CD14-positive monocyte (primary cell): ENCODE results near the gene RBP5. TPM values are rescaled to one million over a fixed set of nuclear protein-coding genes. Genes with fewer than 3 reads are reported as not detected.

Experiments used
- DNase-seq, 3 donors: peaks; one replicate each; pipeline ENCODE4 v3.0.0-alpha.2; 2011 to 2022
- H2AFZ ChIP-seq: 2 replicates; pipeline ENCODE4 v1.6.0; 2012; ENCODE audit warnings: mild to moderate bottlenecking, low read depth, low read length, inconsistent platforms; ENCODE audit not compliant: insufficient read depth, poor library complexity, severe bottlenecking
- H3K27ac ChIP-seq, 2 donors: 1 replicate in 1 of 2; 2 replicates in 1 of 2; pipeline ENCODE4 v1.5.1; 2012 to 2013; ENCODE audit warnings: low read length in 2 of 2, control low read depth in 1 of 2, inconsistent platforms in 1 of 2, low read depth in 1 of 2, mild to moderate bottlenecking in 1 of 2
- H3K27me3 ChIP-seq, 2 donors: one replicate each; pipeline versions ENCODE4 v1.6.0 to v1.6.1; 2011 to 2013; ENCODE audit warnings: low read length in 2 of 2; ENCODE audit not compliant: control insufficient read depth in 2 of 2, insufficient read depth in 2 of 2
- H3K36me3 ChIP-seq, 2 donors: replicated peaks in 1 of 2; 1 replicate in 1 of 2; 2 replicates in 1 of 2; pipeline versions ENCODE4 v1.5.1 to v1.6.1; 2012 to 2013; ENCODE audit warnings: low read length in 2 of 2, control low read depth in 1 of 2, inconsistent platforms in 1 of 2, mild to moderate bottlenecking in 1 of 2; ENCODE audit not compliant: insufficient read depth in 2 of 2, control insufficient read depth in 1 of 2
- H3K4me1 ChIP-seq, 2 donors: 1 replicate in 1 of 2; 2 replicates in 1 of 2; pipeline versions ENCODE4 v1.5.1 to v1.6.1; 2012 to 2013; ENCODE audit warnings: low read length in 2 of 2, control low read depth in 1 of 2, inconsistent platforms in 1 of 2, mild to moderate bottlenecking in 1 of 2, moderate library complexity in 1 of 2; ENCODE audit not compliant: insufficient read depth in 2 of 2, control insufficient read depth in 1 of 2
- H3K4me2 ChIP-seq: replicated peaks from 2 replicates; pipeline ENCODE3; 2012; ENCODE audit warnings: low read length, moderate library complexity, mild to moderate bottlenecking; ENCODE audit not compliant: poor library complexity, severe bottlenecking; ENCODE audit errors: extremely low read depth
- H3K4me3 ChIP-seq, 3 experiments: fragments of 200-600 bp in 1 of 3; sonication (generic) in 1 of 3; replicated peaks in 1 of 3; 1 replicate in 2 of 3; 2 replicates in 1 of 3; pipeline ENCODE4 v1.5.1; 2011 to 2013; ENCODE audit warnings: low read length in 3 of 3, mild to moderate bottlenecking in 3 of 3, control low read depth in 2 of 3, low read depth in 2 of 3, inconsistent platforms in 1 of 3, moderate library complexity in 1 of 3
- H3K79me2 ChIP-seq: 2 replicates; pipeline ENCODE4 v1.6.0; 2012; ENCODE audit warnings: mild to moderate bottlenecking, control low read depth, inconsistent platforms, low read length, moderate library complexity; ENCODE audit not compliant: insufficient read depth
- H3K9ac ChIP-seq: 2 replicates; pipeline ENCODE4 v1.6.0; 2017; ENCODE audit warnings: low read length, mild to moderate bottlenecking; ENCODE audit not compliant: insufficient read depth, poor library complexity, severe bottlenecking
- H3K9me3 ChIP-seq, 2 donors: replicated peaks in 1 of 2; 1 replicate in 1 of 2; 2 replicates in 1 of 2; pipeline versions ENCODE4 v1.5.1 to v1.6.1; 2012 to 2013; ENCODE audit warnings: low read length in 2 of 2, control low read depth in 1 of 2; ENCODE audit not compliant: control insufficient read depth in 1 of 2, insufficient read depth in 1 of 2
- H4K20me1 ChIP-seq: 2 replicates; pipeline ENCODE4 v1.6.0; 2012; ENCODE audit warnings: mild to moderate bottlenecking, low read length, control low read depth, moderate library complexity; ENCODE audit not compliant: insufficient read depth
- H3K27ac Mint-ChIP-seq, 7 donors: one replicate each; pipeline ENCODE4 v1.8.0; 2020; ENCODE audit warnings: mild to moderate bottlenecking in 7 of 7, mixed read lengths in 7 of 7, moderate library complexity in 6 of 7, inconsistent platforms in 2 of 7
- H3K27me3 Mint-ChIP-seq, 3 donors: one replicate each; pipeline ENCODE4 v1.8.0; 2021 to 2022; ENCODE audit warnings: low read depth in 3 of 3, mild to moderate bottlenecking in 3 of 3, mixed read lengths in 3 of 3, moderate library complexity in 3 of 3, inconsistent platforms in 1 of 3
- H3K36me3 Mint-ChIP-seq, 2 donors: one replicate each; pipeline ENCODE4 v1.8.0; 2020; ENCODE audit warnings: mixed read lengths in 2 of 2, inconsistent platforms in 1 of 2, mild to moderate bottlenecking in 1 of 2
- H3K4me1 Mint-ChIP-seq: one replicate; pipeline ENCODE4 v1.8.0; 2020; ENCODE audit warnings: mild to moderate bottlenecking, mixed read lengths
- H3K4me3 Mint-ChIP-seq, 2 donors: one replicate each; pipeline ENCODE4 v1.8.0; 2020; ENCODE audit warnings: mild to moderate bottlenecking in 2 of 2, mixed read lengths in 2 of 2, moderate library complexity in 1 of 2
- H3K9me3 Mint-ChIP-seq, 7 donors: one replicate each; pipeline ENCODE4 v1.8.0; 2020 to 2022; ENCODE audit warnings: mixed read lengths in 7 of 7, mild to moderate bottlenecking in 6 of 7, moderate library complexity in 6 of 7, inconsistent platforms in 2 of 7
- WGBS: methylation state at CpG from one replicate; pipeline ENCODE4 v1.1.5; 2013; ENCODE audit warnings: missing lambda C conversion rate; ENCODE audit not compliant: insufficient coverage; 5-methylcytosine and 5-hydroxymethylcytosine counted together
- intact Hi-C, 2 donors: fragments of 100-400 bp; cut with micrococcal nuclease; formaldehyde crosslinking; loops; one replicate each; pipeline versions ENCODE4 v1.15.0 to v1.15.1; 2023
- polyA plus RNA-seq, 3 donors: library from polyadenylated mRNA; depleted of rRNA in 1 of 3; unstranded in 2 of 3; stranded (reverse) in 1 of 3; fragments of 300-500 nt in 2 of 3; fragments of >200 nt in 1 of 3; fragmentation: Illumina TruSeq in 2 of 3; gene quantifications; 1 replicate in 2 of 3; 2 replicates in 1 of 3; pipeline ENCODE4 v1.2.3, GENCODE V29; 2012 to 2021
- TF ChIP-seq, protein P1 (sequence below): fragments of 200-600 bp; IDR thresholded peaks from one replicate; pipeline ENCODE4 v1.8.0; 2022; ENCODE audit warnings: antibody characterized with exemption, mild to moderate bottlenecking

Gene RBP5
- polyA plus RNA-seq, 3 donors: not detected

DNA sequence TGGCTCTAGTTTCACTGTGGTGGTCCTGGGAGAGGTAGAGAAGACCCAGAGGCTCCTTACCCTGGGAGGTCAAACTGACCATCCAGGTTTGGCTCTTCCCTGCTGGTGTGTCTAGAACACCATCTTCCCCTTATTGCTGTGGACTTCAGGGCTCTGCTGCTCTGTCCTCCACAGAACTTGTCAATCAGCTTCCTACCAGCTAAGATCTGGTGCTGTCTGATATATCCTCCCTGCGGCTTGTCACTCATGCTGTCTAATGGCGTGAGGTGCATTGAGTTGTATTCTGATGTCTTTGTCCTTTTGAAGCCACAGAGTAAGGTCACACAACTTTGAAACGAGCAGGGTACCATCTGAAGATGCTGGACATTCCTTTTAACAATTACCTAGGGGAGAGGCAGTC lies 12.5 kb downstream of the RBP5 start:
- Histone ChIP-seq H3K4me3 (no peak overlapping the region), H3K9ac (no peak overlapping the region), H3K79me2 (no peaks in the 10 kb centered on the region), H3K4me1 (peaks cover 4 to 8% of the 10 kb centered on the region in 2 donors), H4K20me1 (no peaks in the 10 kb centered on the region), H3K36me3 (peaks cover 0 to 7% of the 10 kb centered on the region in 2 donors), H3K4me2 (no peak overlapping the region), H2AFZ (no peak overlapping the region), H3K27ac (no peak overlapping the region), H3K27me3 (no peaks in the 10 kb centered on the region), H3K9me3 (no peaks in the 10 kb centered on the region)
- WGBS: no CpG with 5 or more reads among the region's 3 CpGs
- intact Hi-C loops: loop anchor here in 1 of 2 donors (10.0 kb wide), 1 partner anchor 91 kb away; no protein-coding TSS in a partner anchor
- no peak for DNase-seq
- peaks cover 3 to 9% (median 6%) of the 10 kb centered on the region in 7 donors for H3K9me3 Mint-ChIP-seq
- TF ChIP-seq, protein P1, sequence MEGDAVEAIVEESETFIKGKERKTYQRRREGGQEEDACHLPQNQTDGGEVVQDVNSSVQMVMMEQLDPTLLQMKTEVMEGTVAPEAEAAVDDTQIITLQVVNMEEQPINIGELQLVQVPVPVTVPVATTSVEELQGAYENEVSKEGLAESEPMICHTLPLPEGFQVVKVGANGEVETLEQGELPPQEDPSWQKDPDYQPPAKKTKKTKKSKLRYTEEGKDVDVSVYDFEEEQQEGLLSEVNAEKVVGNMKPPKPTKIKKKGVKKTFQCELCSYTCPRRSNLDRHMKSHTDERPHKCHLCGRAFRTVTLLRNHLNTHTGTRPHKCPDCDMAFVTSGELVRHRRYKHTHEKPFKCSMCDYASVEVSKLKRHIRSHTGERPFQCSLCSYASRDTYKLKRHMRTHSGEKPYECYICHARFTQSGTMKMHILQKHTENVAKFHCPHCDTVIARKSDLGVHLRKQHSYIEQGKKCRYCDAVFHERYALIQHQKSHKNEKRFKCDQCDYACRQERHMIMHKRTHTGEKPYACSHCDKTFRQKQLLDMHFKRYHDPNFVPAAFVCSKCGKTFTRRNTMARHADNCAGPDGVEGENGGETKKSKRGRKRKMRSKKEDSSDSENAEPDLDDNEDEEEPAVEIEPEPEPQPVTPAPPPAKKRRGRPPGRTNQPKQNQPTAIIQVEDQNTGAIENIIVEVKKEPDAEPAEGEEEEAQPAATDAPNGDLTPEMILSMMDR: no peak
- H3K27me3 Mint-ChIP-seq: peaks cover 0 to 2% (median 1%) of the 10 kb centered on the region in 3 donors
- peaks cover 40 to 46% of the 10 kb centered on the region in 2 donors for H3K36me3 Mint-ChIP-seq
- no peak overlapping the region for H3K27ac Mint-ChIP-seq
- H3K4me3 Mint-ChIP-seq: no peak overlapping the region
- H3K4me1 Mint-ChIP-seq: peaks cover 15% of the 10 kb centered on the region

DNA sequence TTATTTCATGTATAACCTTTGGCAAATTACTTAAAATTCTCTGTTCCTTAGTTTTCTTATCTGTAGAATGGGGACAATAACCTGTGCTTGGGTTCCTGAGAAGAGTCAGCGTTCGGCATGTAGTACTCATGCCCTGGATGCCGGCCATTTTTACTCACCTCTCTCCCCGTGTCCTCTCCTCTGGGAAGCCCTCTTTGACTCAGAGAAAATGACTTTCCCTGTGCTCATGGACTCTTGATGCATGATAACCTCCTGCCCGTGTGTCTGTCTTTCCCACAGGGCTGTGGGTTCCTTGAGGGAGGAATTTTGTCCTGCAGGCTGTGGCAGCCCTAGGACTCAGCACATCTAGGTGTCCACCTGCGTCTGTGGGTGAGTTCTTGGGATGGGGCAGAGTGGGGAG lies 13.8 kb downstream of the RBP5 start:
- H3K9me3 Mint-ChIP-seq: peaks cover 3 to 9% (median 6%) of the 10 kb centered on the region in 7 donors
- no peak overlapping the region for H3K4me2 ChIP-seq
- peaks cover 43 to 48% of the 10 kb centered on the region in 2 donors for H3K36me3 Mint-ChIP-seq
- intact Hi-C loops: loop anchor here (5.0 to 10.0 kb wide), 3 partner anchors 90 to 248 kb away; partner anchors contain the start of gene TPI1 (in 1 of the 2)
- H3K36me3 ChIP-seq: peaks cover 0 to 7% of the 10 kb centered on the region in 2 donors
- no peak overlapping the region for H3K4me3 Mint-ChIP-seq
- no peak overlapping the region for H3K27ac ChIP-seq
- H3K79me2 ChIP-seq: no peaks in the 10 kb centered on the region
- TF ChIP-seq, protein P1: no peak
- H3K4me3 ChIP-seq: no peak overlapping the region
- peaks cover 18% of the 10 kb centered on the region for H3K4me1 Mint-ChIP-seq
- H3K4me1 ChIP-seq: peaks cover 4 to 8% of the 10 kb centered on the region in 2 donors
- DNase-seq: no peak
- H3K9me3 ChIP-seq: no peaks in the 10 kb centered on the region
- H3K27me3 Mint-ChIP-seq: peaks cover 0 to 3% (median 1%) of the 10 kb centered on the region in 3 donors
- H4K20me1 ChIP-seq: no peaks in the 10 kb centered on the region
- no peak overlapping the region for H3K27ac Mint-ChIP-seq
- no peaks in the 10 kb centered on the region for H3K27me3 ChIP-seq
- 92% methylated on average over 6 of the region's 6 CpGs for WGBS
- H2AFZ ChIP-seq: no peak overlapping the region
- H3K9ac ChIP-seq: no peak overlapping the region
